Loucy (cell line): ENCODE measurements around the gene NLGN4X.

Source experiments
- H2AFZ ChIP-seq: fragments of 200-600 bp; sonication (generic); 2 replicates; pipeline ENCODE4 v1.6.0; 2016; ENCODE audit warnings: antibody characterized with exemption, mild to moderate bottlenecking, low read length, moderate library complexity
- H3F3A ChIP-seq: fragments of 200-600 bp; 2 replicates; pipeline ENCODE4 v1.6.0; 2016; ENCODE audit warnings: antibody characterized with exemption, low read depth, mild to moderate bottlenecking
- H3K27me3 ChIP-seq: fragments of 200-600 bp; sonication (generic); 2 replicates; pipeline ENCODE4 v1.6.1; 2014; ENCODE audit warnings: low read length, mild to moderate bottlenecking; ENCODE audit not compliant: insufficient read depth, poor library complexity, severe bottlenecking
- H3K36me3 ChIP-seq: fragments of 200-600 bp; sonication (generic); 2 replicates; pipeline ENCODE4 v1.6.1; 2016; ENCODE audit warnings: low read length; ENCODE audit not compliant: insufficient read depth
- H3K4me1 ChIP-seq: fragments of 200-600 bp; sonication (generic); 2 replicates; pipeline ENCODE4 v1.5.1; 2014; ENCODE audit warnings: low read length, mild to moderate bottlenecking; ENCODE audit not compliant: insufficient read depth, poor library complexity, severe bottlenecking
- H3K4me2 ChIP-seq: fragments of 200-600 bp; sonication (generic); 2 replicates; pipeline ENCODE4 v1.6.0; 2014; ENCODE audit warnings: antibody characterized with exemption, low read length, low read depth, mild to moderate bottlenecking; ENCODE audit not compliant: poor library complexity, severe bottlenecking
- H3K4me3 ChIP-seq: fragments of 200-600 bp; sonication (generic); 2 replicates; pipeline ENCODE4 v1.5.1; 2014; ENCODE audit warnings: low read length, mild to moderate bottlenecking, mixed read lengths; ENCODE audit not compliant: poor library complexity, severe bottlenecking
- H3K79me2 ChIP-seq: fragments of 200-600 bp; sonication (generic); 2 replicates; pipeline ENCODE4 v1.6.1; 2014; ENCODE audit warnings: low read length; ENCODE audit not compliant: insufficient read depth
- H3K9ac ChIP-seq: fragments of 200-600 bp; sonication (generic); 2 replicates; pipeline ENCODE4 v1.6.0; 2014; ENCODE audit warnings: mild to moderate bottlenecking, low read depth, low read length, moderate library complexity; ENCODE audit not compliant: poor library complexity, severe bottlenecking
- H3K9me2 ChIP-seq: fragments of 200-600 bp; sonication (generic); replicated peaks from 2 replicates; pipeline ENCODE4 v1.6.1; 2016; ENCODE audit warnings: low read depth, low read length, mixed read lengths
- H3K9me3 ChIP-seq: fragments of 200-600 bp; sonication (generic); 2 replicates; pipeline ENCODE4 v1.6.1; 2014; ENCODE audit warnings: mild to moderate bottlenecking, antibody characterized with exemption, low read length, low read depth; ENCODE audit not compliant: insufficient read depth
- H4K20me1 ChIP-seq: fragments of 200-600 bp; sonication (generic); 2 replicates; pipeline ENCODE4 v1.6.0; 2014; ENCODE audit warnings: antibody characterized with exemption, low read length, mild to moderate bottlenecking; ENCODE audit not compliant: insufficient read depth, poor library complexity, severe bottlenecking
- EZH2phosphoT487 ChIP-seq: fragments of 200-600 bp; IDR thresholded peaks from 2 replicates; pipeline ENCODE4 v1.6.1; 2018; ENCODE audit warnings: antibody characterized with exemption, mild to moderate bottlenecking, moderate library complexity, borderline replicate concordance
- TF ChIP-seq, protein P1 (sequence below): fragments of 200-600 bp; sonication (generic); conservative IDR thresholded peaks from 2 replicates; pipeline ENCODE4 v1.5.1; 2014; ENCODE audit warnings: mild to moderate bottlenecking, antibody characterized with exemption, low read length

NLGN4X gene

DNA sequence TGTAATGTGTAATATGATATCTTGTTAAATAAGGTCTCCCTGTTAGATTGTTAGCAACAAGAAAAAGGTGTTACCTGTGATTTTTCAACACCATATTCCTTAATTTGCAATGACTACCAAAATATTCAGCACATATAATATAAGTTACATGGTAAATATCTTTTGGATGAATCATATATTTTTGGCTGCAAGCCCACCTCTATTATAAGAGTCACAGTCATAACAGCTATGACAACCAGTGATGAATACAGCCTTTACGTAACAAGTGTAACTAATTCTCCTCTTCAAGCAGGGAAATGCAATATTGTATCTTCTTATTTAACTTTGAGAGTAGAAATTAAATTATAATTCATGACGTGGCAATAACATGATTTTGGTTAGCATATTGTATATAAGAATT is 187.0 kb downstream of the NLGN4X start:
- H2AFZ ChIP-seq = no peak overlapping the region
- H3K4me3 ChIP-seq = no peak overlapping the region
- no peaks in the 10 kb centered on the region for H3K4me1 ChIP-seq
- H3K36me3 ChIP-seq = no peaks in the 10 kb centered on the region
- H3K79me2 ChIP-seq = no peaks in the 10 kb centered on the region
- no peaks in the 10 kb centered on the region for H3K9me2 ChIP-seq
- TF ChIP-seq, protein P1, sequence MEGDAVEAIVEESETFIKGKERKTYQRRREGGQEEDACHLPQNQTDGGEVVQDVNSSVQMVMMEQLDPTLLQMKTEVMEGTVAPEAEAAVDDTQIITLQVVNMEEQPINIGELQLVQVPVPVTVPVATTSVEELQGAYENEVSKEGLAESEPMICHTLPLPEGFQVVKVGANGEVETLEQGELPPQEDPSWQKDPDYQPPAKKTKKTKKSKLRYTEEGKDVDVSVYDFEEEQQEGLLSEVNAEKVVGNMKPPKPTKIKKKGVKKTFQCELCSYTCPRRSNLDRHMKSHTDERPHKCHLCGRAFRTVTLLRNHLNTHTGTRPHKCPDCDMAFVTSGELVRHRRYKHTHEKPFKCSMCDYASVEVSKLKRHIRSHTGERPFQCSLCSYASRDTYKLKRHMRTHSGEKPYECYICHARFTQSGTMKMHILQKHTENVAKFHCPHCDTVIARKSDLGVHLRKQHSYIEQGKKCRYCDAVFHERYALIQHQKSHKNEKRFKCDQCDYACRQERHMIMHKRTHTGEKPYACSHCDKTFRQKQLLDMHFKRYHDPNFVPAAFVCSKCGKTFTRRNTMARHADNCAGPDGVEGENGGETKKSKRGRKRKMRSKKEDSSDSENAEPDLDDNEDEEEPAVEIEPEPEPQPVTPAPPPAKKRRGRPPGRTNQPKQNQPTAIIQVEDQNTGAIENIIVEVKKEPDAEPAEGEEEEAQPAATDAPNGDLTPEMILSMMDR = no peak
- no peak for TF ChIP-seq EZH2phosphoT487
- no peaks in the 10 kb centered on the region for H3K27me3 ChIP-seq
- no peak overlapping the region for H3K4me2 ChIP-seq
- H3K9me3 ChIP-seq = no peaks in the 10 kb centered on the region
- no peak overlapping the region for H3K9ac ChIP-seq
- H4K20me1 ChIP-seq = no peaks in the 10 kb centered on the region
- H3F3A ChIP-seq = no peaks in the 10 kb centered on the region

- no peaks in the 10 kb centered on the region for H3K9me3 ChIP-seq
- H3K4me2 ChIP-seq = no peak overlapping the region
- H3K9ac ChIP-seq = no peak overlapping the region
- no peaks in the 10 kb centered on the region for H3K9me2 ChIP-seq
- no peak for TF ChIP-seq EZH2phosphoT487
- TF ChIP-seq, protein P1 = no peak
- H3K79me2 ChIP-seq = no peaks in the 10 kb centered on the region
- no peaks in the 10 kb centered on the region for H3F3A ChIP-seq
- H2AFZ ChIP-seq = no peak overlapping the region
- H3K4me3 ChIP-seq = no peak overlapping the region
- H3K36me3 ChIP-seq = no peaks in the 10 kb centered on the region
- H4K20me1 ChIP-seq = no peaks in the 10 kb centered on the region
- no peaks in the 10 kb centered on the region for H3K27me3 ChIP-seq
- no peaks in the 10 kb centered on the region for H3K4me1 ChIP-seq
Observed at GRCh38 chrX:6029014-6029413, 199.7 kb downstream of the NLGN4X start.

DNA sequence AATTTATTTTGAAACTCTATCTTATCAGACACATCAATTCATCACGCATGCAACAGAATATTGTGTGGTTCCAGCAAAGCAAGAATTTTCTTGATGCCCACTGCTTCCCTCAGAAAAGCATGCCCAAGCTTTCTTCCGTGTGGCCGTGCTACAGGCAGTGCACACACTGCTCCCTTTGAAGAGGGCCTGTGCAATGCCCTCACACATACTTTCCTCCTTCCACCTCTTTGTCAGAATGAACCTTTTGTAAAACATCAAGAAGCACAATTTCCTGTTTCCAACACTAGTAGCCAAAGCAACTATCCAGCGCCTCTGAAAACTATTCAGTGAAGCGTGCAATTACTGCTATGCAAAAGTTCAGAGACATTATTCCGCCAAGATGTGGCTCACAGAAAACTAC is 201.7 kb downstream of the NLGN4X start:
- H3K4me3 ChIP-seq = no peak overlapping the region
- no peak overlapping the region for H2AFZ ChIP-seq
- no peaks in the 10 kb centered on the region for H3K9me3 ChIP-seq
- TF ChIP-seq, protein P1 = no peak
- no peak for TF ChIP-seq EZH2phosphoT487
- H3K79me2 ChIP-seq = no peaks in the 10 kb centered on the region
- no peak overlapping the region for H3K4me2 ChIP-seq
- no peaks in the 10 kb centered on the region for H3K27me3 ChIP-seq
- H3F3A ChIP-seq = no peaks in the 10 kb centered on the region
- H3K4me1 ChIP-seq = peaks cover 3% of the 10 kb centered on the region
- no peaks in the 10 kb centered on the region for H3K9me2 ChIP-seq
- no peaks in the 10 kb centered on the region for H4K20me1 ChIP-seq
- no peak overlapping the region for H3K9ac ChIP-seq
- no peaks in the 10 kb centered on the region for H3K36me3 ChIP-seq
